HEK293T (cell line): ENCODE data around the gene PRKAG2.
A peak's percentile ranks its signal among the peaks of the same experiment; 100 is the strongest.

Experiments
- CTCF ChIA-PET: fragments of 350-600 bp; formaldehyde crosslinking; extraction: SDS; loops from one replicate; lab custom pipeline; 2021; ENCODE audit warnings: antibody characterized with exemption, inconsistent platforms; lab: Yijun Ruan, JAX
- POLR2A ChIA-PET: fragments of 350-600 bp; formaldehyde crosslinking; extraction: SDS; loops from one replicate; lab custom pipeline; 2020; ENCODE audit warnings: antibody characterized with exemption, inconsistent platforms; lab: Yijun Ruan, JAX
- DNase-seq: peaks from one replicate; pipeline ENCODE4 v3.0.0; 2012; ENCODE audit warnings: mixed read lengths; ENCODE audit errors: extremely low spot score
- ARNT ChIP-seq: fragments of 450-650 bp; IDR thresholded peaks from 2 replicates; pipeline ENCODE4 v1.6.1; 2017; ENCODE audit warnings: mild to moderate bottlenecking
- BHLHE40 ChIP-seq: fragments of 450-650 bp; IDR thresholded peaks from 2 replicates; pipeline ENCODE4 v1.6.1; 2016; ENCODE audit warnings: mild to moderate bottlenecking, moderate library complexity, borderline replicate concordance
- CTBP1 ChIP-seq: fragments of 450-650 bp; IDR thresholded peaks from 2 replicates; pipeline ENCODE4 v1.6.1; 2016; ENCODE audit warnings: borderline replicate concordance
- ELF4 ChIP-seq: fragments of 450-650 bp; IDR thresholded peaks from 2 replicates; pipeline ENCODE4 v1.6.1; 2017; ENCODE audit warnings: antibody characterized with exemption
- FOXA1 ChIP-seq: fragments of 450-650 bp; IDR thresholded peaks from 2 replicates; pipeline ENCODE4 v1.6.1; 2016; ENCODE audit warnings: mild to moderate bottlenecking
- FOXK2 ChIP-seq: fragments of 450-650 bp; IDR thresholded peaks from 2 replicates; pipeline ENCODE4 v1.6.1; 2016; ENCODE audit warnings: mild to moderate bottlenecking
- FOXM1 ChIP-seq: fragments of 450-650 bp; IDR thresholded peaks from 2 replicates; pipeline ENCODE4 v1.6.1; 2017; ENCODE audit warnings: mild to moderate bottlenecking, borderline replicate concordance
- HDGF ChIP-seq: fragments of 450-650 bp; IDR thresholded peaks from 2 replicates; pipeline ENCODE4 v1.6.1; 2017; ENCODE audit warnings: antibody characterized with exemption, borderline replicate concordance
- L3MBTL2 ChIP-seq: fragments of 450-650 bp; conservative IDR thresholded peaks from 2 replicates; pipeline ENCODE4 v1.6.1; 2016; ENCODE audit warnings: mild to moderate bottlenecking
- LEF1 ChIP-seq: fragments of 450-650 bp; IDR thresholded peaks from 2 replicates; pipeline ENCODE4 v1.6.1; 2017; ENCODE audit warnings: mild to moderate bottlenecking, borderline replicate concordance
- NFRKB ChIP-seq: fragments of 450-650 bp; IDR thresholded peaks from 2 replicates; pipeline ENCODE4 v1.6.1; 2016; ENCODE audit warnings: mild to moderate bottlenecking, moderate library complexity
- PKNOX1 ChIP-seq: fragments of 450-650 bp; IDR thresholded peaks from 2 replicates; pipeline ENCODE4 v1.6.1; 2016
- SP1 ChIP-seq: fragments of 450-650 bp; IDR thresholded peaks from 2 replicates; pipeline ENCODE4 v1.6.1; 2017
- SUZ12 ChIP-seq: fragments of 450-650 bp; IDR thresholded peaks from 2 replicates; pipeline ENCODE4 v1.6.1; 2016; ENCODE audit warnings: mild to moderate bottlenecking
- TARDBP ChIP-seq: fragments of 450-650 bp; IDR thresholded peaks from 2 replicates; pipeline ENCODE4 v1.6.1; 2016
- ZNF384 ChIP-seq: fragments of 450-650 bp; IDR thresholded peaks from 2 replicates; pipeline ENCODE4 v1.6.1; 2016

Gene PRKAG2

GRCh38 chr7:151856516-151856915, 20.4 kb downstream of the PRKAG2 start:
- TF ChIP-seq SUZ12 = no peak
- no peak for TF ChIP-seq TARDBP
- no peak for TF ChIP-seq FOXA1
- TF ChIP-seq FOXK2 = no peak
- TF ChIP-seq ZNF384 = no peak
- no peak for TF ChIP-seq PKNOX1
- TF ChIP-seq BHLHE40 = no peak
- no peak for TF ChIP-seq NFRKB
- TF ChIP-seq LEF1 = no peak
- no peak for TF ChIP-seq ARNT
- TF ChIP-seq CTBP1 = no peak
- no peak for TF ChIP-seq FOXM1
- TF ChIP-seq L3MBTL2 = no peak
- TF ChIP-seq ELF4 = no peak
- no peak for TF ChIP-seq SP1
- no peak for TF ChIP-seq HDGF
- ChIA-PET CTCF (interaction anchor here (0.7 kb wide), 1 partner anchor 213 kb away, joined by 6 read pairs; no protein-coding TSS in a partner anchor), POLR2A (no interaction called here)
- DNase-seq = no peak

- POLR2A ChIA-PET = no interaction called here
- no peak for DNase-seq
- CTCF ChIA-PET = no interaction called here
- TF ChIP-seq SP1 (no peak), TARDBP (no peak), FOXK2 (no peak), BHLHE40 (no peak), NFRKB (no peak), FOXM1 (no peak)
These were observed 20.8 kb downstream of the PRKAG2 start for GRCh38 chr7:151856098-151856497.

- TF ChIP-seq FOXK2 (no peak), SUZ12 (no peak)
- DNase-seq = no peak
- ChIA-PET CTCF (interaction anchor here (0.8 kb wide), 1 partner anchor 9 kb away, joined by 3 read pairs; no protein-coding TSS in a partner anchor), POLR2A (interaction anchor here (1.2 kb wide), 1 partner anchor 70 kb away, joined by 3 read pairs; no protein-coding TSS in a partner anchor)
These were observed 22.2 kb downstream of the PRKAG2 start for GRCh38 chr7:151854720-151855071.

- POLR2A ChIA-PET = interaction anchor here (1.2 kb wide), 1 partner anchor 69 kb away, joined by 3 read pairs; no protein-coding TSS in a partner anchor
These were observed 22.8 kb downstream of the PRKAG2 start for GRCh38 chr7:151853896-151854719.

GRCh38 chr7:151852486-151853396, 24.2 kb downstream of the PRKAG2 start:
- POLR2A ChIA-PET = no interaction called here
- TF ChIP-seq NFRKB (no peak), LEF1 (no peak), SUZ12 (no peak), SP1 (no peak), CTBP1 (no peak), FOXM1 (no peak), ZNF384 (no peak), FOXK2 (no peak), ARNT (no peak)
- CTCF ChIA-PET = interaction anchor here (0.6 kb wide), 1 partner anchor 146 kb away, joined by 4 read pairs; no protein-coding TSS in a partner anchor
- no peak for DNase-seq

More at GRCh38 chr7:151853896-151854719, 22.8 kb downstream of the PRKAG2 start:
- CTCF ChIA-PET = interaction anchor here (0.8 to 1.1 kb wide), 2 partner anchors 10 to 72 kb away, joined by 3 read pairs; no protein-coding TSS in a partner anchor
- peak; percentile 47 for DNase-seq
- TF ChIP-seq FOXM1 = no peak
- TF ChIP-seq PKNOX1 = peak; percentile 64; the same call in 1 of the 2 replicates
- TF ChIP-seq CTBP1 = no peak
- no peak for TF ChIP-seq ARNT
- TF ChIP-seq ZNF384 = no peak

GRCh38 chr7:151851782-151852181, 25.1 kb downstream of the PRKAG2 start:
- ChIA-PET CTCF (interaction anchor here (0.6 to 1.1 kb wide), 4 partner anchors 11 to 512 kb away, joined by 3 to 4 read pairs (median 3); partner anchors contain the start of gene PRKAG2), POLR2A (no interaction called here)
- DNase-seq = no peak

More at GRCh38 chr7:151851782-151852181, 25.1 kb downstream of the PRKAG2 start:
- TF ChIP-seq CTBP1 (no peak), FOXM1 (no peak), FOXK2 (no peak), HDGF (no peak)
